Cerebellar nuclear complex (tissue), 1 donor: ENCODE measurements around the gene ALX4.

ENCODE experiments used
- DNase-seq, 2 experiments: peaks; one replicate each; lab custom pipeline; 2025; lab: John Stamatoyannopoulos, UW

The ALX4 gene

GRCh38 chr11:44300844-44301563 is 8.9 kb downstream of the ALX4 start:
- DNase-seq: no peak

GRCh38 chr11:44298862-44299261 is 11.1 kb downstream of the ALX4 start:
- no peak for DNase-seq

GRCh38 chr11:44290208-44290607 is 19.7 kb downstream of the ALX4 start:
- DNase-seq: no peak

- DNase-seq: no peak
These were observed 21.8 kb downstream of the ALX4 start for GRCh38 chr11:44288133-44288526.

GRCh38 chr11:44286911-44287310 is 23.0 kb downstream of the ALX4 start:
- no peak for DNase-seq

- DNase-seq: no peak
These were observed 23.6 kb downstream of the ALX4 start for GRCh38 chr11:44286268-44286880.

GRCh38 chr11:44285756-44286155 is 24.2 kb downstream of the ALX4 start:
- no peak for DNase-seq

- DNase-seq: no peak
These were observed 27.3 kb downstream of the ALX4 start for GRCh38 chr11:44282620-44283019.

- DNase-seq: no peak
These were observed 28.8 kb downstream of the ALX4 start for GRCh38 chr11:44281151-44281550.

- no peak for DNase-seq
These were observed 29.7 kb downstream of the ALX4 start for GRCh38 chr11:44280257-44280656.

- no peak for DNase-seq
These were observed 30.5 kb downstream of the ALX4 start for GRCh38 chr11:44279483-44279882.

- no peak for DNase-seq
These were observed 32.5 kb downstream of the ALX4 start for GRCh38 chr11:44277196-44278090.

- no peak for DNase-seq
These were observed 33.9 kb downstream of the ALX4 start for GRCh38 chr11:44275961-44276550.

- no peak for DNase-seq
These were observed 34.7 kb downstream of the ALX4 start for GRCh38 chr11:44275241-44275640.

- DNase-seq: no peak
These were observed 35.5 kb downstream of the ALX4 start for GRCh38 chr11:44274404-44274803.

- DNase-seq: no peak
These were observed 38.7 kb downstream of the ALX4 start for GRCh38 chr11:44271286-44271685.

GRCh38 chr11:44270403-44271273 is 39.3 kb downstream of the ALX4 start:
- DNase-seq: no peak

- DNase-seq: no peak
These were observed 40.3 kb downstream of the ALX4 start for GRCh38 chr11:44269369-44270351.

- no peak for DNase-seq
These were observed 41.3 kb downstream of the ALX4 start for GRCh38 chr11:44268614-44269080.
